Measurements from ENCODE around the gene NEUROG2.
"Not testable (repeated sequence)": the region's sequence is repeated elsewhere in the genome, so short reads cannot be mapped to it uniquely, and the experiment has no call there.

The NEUROG2 gene

DNA sequence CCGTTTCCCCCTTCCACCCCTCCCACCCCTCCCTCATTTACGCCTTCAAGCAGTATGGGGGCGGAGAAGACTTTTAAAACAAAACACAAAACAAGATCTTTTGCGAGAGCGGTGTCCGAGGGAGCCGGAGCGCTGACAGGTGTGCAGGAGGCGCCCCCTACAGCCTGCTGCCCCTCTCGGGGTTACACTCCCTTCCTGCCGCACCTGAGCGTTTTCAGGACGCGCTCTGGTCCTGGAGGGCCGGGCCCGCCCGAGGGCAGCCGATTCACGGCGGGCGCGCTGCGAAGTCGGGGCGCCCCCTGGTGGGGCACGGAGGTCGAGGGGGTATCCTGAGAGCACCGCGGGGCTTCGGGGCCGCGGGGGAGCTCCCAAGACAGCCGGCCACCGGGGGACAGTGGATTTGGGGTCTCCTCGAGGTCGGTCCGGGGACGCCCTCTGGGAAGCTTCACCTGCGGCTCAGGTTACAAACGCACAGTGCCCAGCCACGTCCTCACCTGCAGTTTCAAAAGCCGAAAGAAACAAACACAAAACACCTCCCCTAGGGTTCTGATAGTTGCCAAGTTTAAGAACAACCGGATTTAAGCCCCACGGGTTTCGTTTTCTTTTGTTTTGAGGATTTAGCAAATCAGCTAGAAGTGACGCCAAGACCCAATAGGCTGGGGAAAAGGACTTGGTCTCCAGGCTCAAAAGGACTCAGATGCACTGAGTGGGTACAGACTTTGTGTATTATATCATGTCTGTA, 8.0 kb upstream of the NEUROG2 start:
- no peaks in the 10 kb centered on the region for H3K9me3 ChIP-seq (ENCODE audit: low read depth, low read length)
- no peak overlapping the region for H3K9ac ChIP-seq (ENCODE audit: insufficient read length)
- no peak overlapping the region for H3K27ac ChIP-seq
- peak overlapping the region; percentile 74 for H3K4me3 ChIP-seq
- no peak for TF ChIP-seq EZH2 (IDR thresholded peaks at IDR 0.05)
- TF ChIP-seq FOXP2 (optimal IDR thresholded peaks at IDR 0.05; ENCODE audit: control extremely low read depth, extremely low read length, insufficient read depth) = no peak
- no peak for TF ChIP-seq POLR2AphosphoS5 (IDR thresholded peaks at IDR 0.05; ENCODE audit: borderline replicate concordance, low read depth, low read length)
- H3K36me3 ChIP-seq (ENCODE audit: insufficient read depth, low read length) = no peaks in the 10 kb centered on the region
- no peak for DNase-seq (ENCODE audit: low read depth, low spot score)

DNA sequence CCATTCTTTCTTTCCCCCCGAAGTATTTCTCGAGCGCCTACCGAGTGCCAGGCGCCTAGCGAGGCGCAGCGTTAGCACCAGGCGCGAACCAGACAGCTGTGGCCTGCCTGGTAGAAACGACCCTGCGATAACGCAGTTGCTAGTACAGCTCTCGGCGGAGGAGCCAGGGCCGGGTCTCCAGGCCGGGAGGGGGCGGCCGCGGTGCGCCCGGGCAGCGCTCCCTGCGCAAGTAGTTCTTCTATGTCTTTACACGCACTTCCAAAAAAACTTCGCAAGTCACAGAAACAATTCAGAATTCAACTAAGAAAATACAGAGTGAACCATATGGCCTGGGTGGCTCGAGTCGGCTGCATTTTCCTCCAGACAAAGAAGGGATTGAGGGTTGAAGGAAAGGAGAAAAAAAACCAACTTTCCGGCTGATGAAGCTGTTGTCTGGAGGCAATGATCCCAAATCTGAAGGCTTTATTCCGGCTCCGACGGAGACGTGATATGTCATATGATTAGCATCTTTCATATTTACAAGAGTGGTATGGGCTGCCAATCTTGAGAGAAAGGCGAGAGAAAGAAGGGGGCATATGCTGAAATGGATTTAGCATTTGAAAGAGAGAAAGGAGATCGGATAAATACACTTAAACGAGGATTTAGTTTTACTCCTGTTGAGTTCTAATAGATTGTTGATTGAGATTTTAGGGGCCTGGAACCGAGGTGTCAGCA, 7.2 kb upstream of the NEUROG2 start:
- H3K4me3 ChIP-seq = peak overlapping the region; percentile 74
- no peaks in the 10 kb centered on the region for H3K9me3 ChIP-seq (ENCODE audit: low read depth, low read length)
- no peak overlapping the region for H3K27ac ChIP-seq
- no peak for TF ChIP-seq FOXP2 (optimal IDR thresholded peaks at IDR 0.05; ENCODE audit: control extremely low read depth, extremely low read length, insufficient read depth)
- TF ChIP-seq EZH2 (IDR thresholded peaks at IDR 0.05) = no peak
- TF ChIP-seq POLR2AphosphoS5 (IDR thresholded peaks at IDR 0.05; ENCODE audit: borderline replicate concordance, low read depth, low read length) = no peak
- H3K36me3 ChIP-seq (ENCODE audit: insufficient read depth, low read length) = no peaks in the 10 kb centered on the region
- H3K9ac ChIP-seq (ENCODE audit: insufficient read length) = peak overlapping the region; percentile 5
- DNase-seq (ENCODE audit: low read depth, low spot score) = no peak

DNA sequence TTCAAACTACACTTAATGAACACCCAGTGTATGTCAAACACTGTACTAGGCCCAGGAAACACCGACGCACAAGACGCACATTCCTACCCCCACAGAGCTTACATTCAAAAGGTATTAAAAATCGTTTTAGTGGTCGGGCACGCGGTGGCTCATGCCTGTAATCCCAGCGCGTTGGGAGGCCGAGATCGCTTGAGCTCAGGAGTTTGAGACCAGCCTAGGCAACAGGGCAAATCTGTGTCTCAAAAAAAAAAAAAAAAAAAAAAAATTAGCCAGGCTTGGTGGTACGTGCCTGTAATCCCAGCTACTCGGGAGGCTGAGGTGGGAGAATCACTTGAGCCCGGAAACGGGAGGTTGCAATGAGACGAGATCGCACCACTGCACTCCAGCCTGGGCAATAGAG, 6.5 kb upstream of the NEUROG2 start:
- H3K4me3 ChIP-seq; DNase-seq (ENCODE audit: low read depth, low spot score); H3K27ac ChIP-seq; H3K36me3 ChIP-seq (ENCODE audit: insufficient read depth, low read length); H3K9me3 ChIP-seq (ENCODE audit: low read depth, low read length); H3K9ac ChIP-seq (ENCODE audit: insufficient read length): not testable (repeated sequence)

DNA sequence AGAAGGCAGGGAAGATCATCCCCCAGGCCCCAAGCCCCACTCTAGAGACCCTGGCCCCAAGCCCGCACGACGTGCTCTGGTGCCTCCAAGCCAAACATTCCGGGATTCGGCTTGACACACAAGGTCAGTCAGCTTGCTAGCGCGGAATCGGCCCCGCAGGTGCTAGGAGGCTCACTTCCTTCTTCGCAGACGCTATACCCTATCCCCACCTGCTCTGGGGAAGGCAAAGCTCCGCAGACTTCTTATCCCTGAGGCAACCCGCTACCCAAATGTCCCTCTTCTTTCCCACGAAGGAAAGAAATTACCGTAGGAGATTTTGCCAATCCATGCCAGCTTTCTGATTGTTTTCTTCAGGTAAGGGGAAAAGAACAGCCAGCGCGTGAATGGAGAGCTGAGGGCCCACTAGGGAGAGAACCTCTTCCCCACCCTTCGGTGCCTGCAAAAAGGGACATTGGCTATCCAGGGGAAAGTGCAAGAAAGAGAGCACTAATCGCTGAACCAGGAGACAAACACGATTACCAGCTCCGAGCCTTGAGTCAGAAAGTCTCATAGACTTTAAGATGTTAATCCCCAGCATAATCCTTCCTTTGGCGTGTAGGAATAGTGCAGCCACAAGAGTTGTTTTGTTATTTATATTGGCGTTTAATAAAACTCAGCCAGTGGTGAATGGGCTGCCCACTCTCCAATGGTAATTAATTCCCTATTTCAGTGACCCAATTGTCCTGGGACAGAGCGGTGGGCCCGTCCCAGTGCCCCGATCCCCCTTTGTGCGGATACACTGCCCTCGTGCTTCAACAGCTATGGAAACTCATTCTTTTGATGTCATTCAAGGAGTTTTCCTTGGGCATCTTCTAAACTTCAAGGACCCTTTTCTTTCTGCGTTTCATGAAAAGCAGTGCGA, 5.4 kb upstream of the NEUROG2 start:
- no peak overlapping the region for H3K27ac ChIP-seq
- no peak overlapping the region for H3K4me3 ChIP-seq
- H3K9me3 ChIP-seq (ENCODE audit: low read depth, low read length) = no peaks in the 10 kb centered on the region
- TF ChIP-seq FOXP2 (optimal IDR thresholded peaks at IDR 0.05; ENCODE audit: control extremely low read depth, extremely low read length, insufficient read depth) (no peak), POLR2AphosphoS5 (IDR thresholded peaks at IDR 0.05; ENCODE audit: borderline replicate concordance, low read depth, low read length) (no peak), EZH2 (IDR thresholded peaks at IDR 0.05) (no peak)
- no peak for DNase-seq (ENCODE audit: low read depth, low spot score)
- no peak overlapping the region for H3K9ac ChIP-seq (ENCODE audit: insufficient read length)
- no peaks in the 10 kb centered on the region for H3K36me3 ChIP-seq (ENCODE audit: insufficient read depth, low read length)

DNA sequence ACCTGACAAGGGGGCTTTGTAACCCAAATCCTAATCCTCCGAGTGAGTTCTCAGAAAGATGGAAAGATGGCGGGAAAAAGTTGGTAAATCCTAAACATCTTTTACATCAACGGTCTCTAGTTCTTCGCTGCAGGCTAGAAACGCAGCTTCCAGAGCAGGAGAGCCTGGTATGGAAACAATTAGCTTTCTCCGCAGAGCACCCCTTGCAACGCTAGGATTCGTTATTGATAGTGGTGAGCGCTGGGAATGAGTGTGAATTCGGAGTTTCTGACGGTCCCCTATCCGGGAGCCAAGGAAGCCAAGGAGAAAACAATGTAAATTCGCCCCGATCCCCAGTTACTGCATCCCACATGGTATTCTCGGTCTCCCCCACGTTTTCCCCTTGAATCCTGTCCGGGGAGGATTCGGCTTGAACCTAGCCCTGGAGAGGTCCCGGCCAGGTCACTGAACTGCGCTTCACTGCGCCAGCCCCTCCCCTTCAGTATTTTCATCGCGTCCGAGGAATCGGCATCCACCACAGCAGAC, 4.7 kb upstream of the NEUROG2 start:
- no peaks in the 10 kb centered on the region for H3K9me3 ChIP-seq (ENCODE audit: low read depth, low read length)
- H3K36me3 ChIP-seq (ENCODE audit: insufficient read depth, low read length) = no peaks in the 10 kb centered on the region
- DNase-seq (ENCODE audit: low read depth, low spot score) = no peak
- H3K27ac ChIP-seq = no peak overlapping the region
- peak overlapping the region; percentile 50 for H3K4me3 ChIP-seq
- TF ChIP-seq FOXP2 (optimal IDR thresholded peaks at IDR 0.05; ENCODE audit: control extremely low read depth, extremely low read length, insufficient read depth) (no peak), EZH2 (IDR thresholded peaks at IDR 0.05) (no peak), POLR2AphosphoS5 (IDR thresholded peaks at IDR 0.05; ENCODE audit: borderline replicate concordance, low read depth, low read length) (no peak)
- H3K9ac ChIP-seq (ENCODE audit: insufficient read length) = no peak overlapping the region

DNA sequence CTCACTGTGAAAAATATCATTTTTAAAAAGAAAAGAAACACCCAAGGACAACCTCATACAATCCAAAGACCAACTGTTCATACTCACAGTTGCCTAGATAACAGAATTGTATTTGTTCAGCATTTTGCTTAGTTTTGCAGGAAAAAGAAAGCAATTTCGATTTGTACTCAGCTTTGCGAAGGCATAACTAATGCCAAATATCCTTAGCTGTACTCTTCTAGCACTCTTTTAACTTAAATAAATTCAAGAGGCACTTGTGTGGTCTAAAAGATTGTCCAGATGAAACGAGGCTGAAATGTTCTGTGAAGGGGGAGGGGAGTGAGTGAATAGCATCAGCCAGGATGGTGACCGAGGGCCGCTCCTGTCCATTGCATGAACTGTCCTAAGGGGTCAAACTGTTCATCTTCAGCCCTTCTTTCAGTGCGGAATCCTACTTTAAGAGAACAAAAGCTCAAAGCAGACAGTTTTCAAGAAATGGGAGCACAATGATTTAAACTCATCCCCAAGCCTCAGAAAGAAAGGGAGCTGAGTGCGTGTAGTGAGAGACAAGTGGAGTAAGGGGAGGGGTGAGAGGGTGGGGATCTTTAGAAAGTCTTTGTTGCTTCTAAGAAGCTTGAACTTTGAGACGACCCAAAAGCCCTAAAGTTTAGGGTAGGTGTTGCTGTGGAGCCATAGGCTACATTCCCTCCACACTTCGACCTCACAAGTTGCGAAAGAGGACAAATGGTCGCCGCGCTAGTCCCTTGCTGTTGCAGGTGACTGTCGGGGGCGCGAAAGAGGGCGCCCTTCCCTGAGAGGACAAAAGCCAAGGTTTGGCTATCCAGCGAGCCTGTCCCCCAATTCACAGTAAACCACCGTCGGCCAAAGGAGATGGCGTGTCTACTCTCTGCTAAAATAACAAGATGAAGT, 4.0 kb upstream of the NEUROG2 start:
- no peak for TF ChIP-seq EZH2 (IDR thresholded peaks at IDR 0.05)
- TF ChIP-seq POLR2AphosphoS5 (IDR thresholded peaks at IDR 0.05; ENCODE audit: borderline replicate concordance, low read depth, low read length) = no peak
- no peak for TF ChIP-seq FOXP2 (optimal IDR thresholded peaks at IDR 0.05; ENCODE audit: control extremely low read depth, extremely low read length, insufficient read depth)
- DNase-seq (ENCODE audit: low read depth, low spot score) = no peak
- no peak overlapping the region for H3K9ac ChIP-seq (ENCODE audit: insufficient read length)
- H3K27ac ChIP-seq = no peak overlapping the region
- H3K9me3 ChIP-seq (ENCODE audit: low read depth, low read length) = no peaks in the 10 kb centered on the region
- H3K4me3 ChIP-seq = peak overlapping the region; percentile 50
- H3K36me3 ChIP-seq (ENCODE audit: insufficient read depth, low read length) = no peaks in the 10 kb centered on the region

DNA sequence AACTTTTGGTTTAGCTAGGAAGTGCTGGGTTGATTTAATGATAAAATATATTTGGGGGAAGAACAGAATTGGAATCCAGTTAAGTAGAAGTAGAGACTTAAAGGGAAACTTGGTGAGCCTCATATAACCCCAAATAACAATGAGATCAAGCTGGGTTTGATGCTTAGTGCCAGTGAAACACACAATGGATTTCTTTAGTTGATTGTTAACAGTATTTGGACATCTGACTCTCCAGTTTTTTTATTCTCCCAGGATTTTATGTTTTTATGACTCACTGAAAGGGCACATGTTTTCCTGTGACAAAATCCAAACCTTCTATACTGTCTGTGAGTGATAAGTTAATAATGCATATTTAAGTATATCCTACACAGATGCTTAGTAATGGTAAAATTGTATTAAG, 2.7 kb upstream of the NEUROG2 start:
- no peak overlapping the region for H3K4me3 ChIP-seq
- H3K9ac ChIP-seq (ENCODE audit: insufficient read length) = no peak overlapping the region
- H3K27ac ChIP-seq = no peak overlapping the region
- no peaks in the 10 kb centered on the region for H3K36me3 ChIP-seq (ENCODE audit: insufficient read depth, low read length)
- no peaks in the 10 kb centered on the region for H3K9me3 ChIP-seq (ENCODE audit: low read depth, low read length)
- DNase-seq (ENCODE audit: low read depth, low spot score) = no peak
- no peak for TF ChIP-seq POLR2AphosphoS5 (IDR thresholded peaks at IDR 0.05; ENCODE audit: borderline replicate concordance, low read depth, low read length)
- TF ChIP-seq EZH2 (IDR thresholded peaks at IDR 0.05) = no peak
- no peak for TF ChIP-seq FOXP2 (optimal IDR thresholded peaks at IDR 0.05; ENCODE audit: control extremely low read depth, extremely low read length, insufficient read depth)

Data from SK-N-MC (cell line).